ENCODE results near the gene IKZF1.
A peak's percentile ranks its signal among the peaks of the same experiment; 100 is the strongest.

IKZF1 gene

DNA sequence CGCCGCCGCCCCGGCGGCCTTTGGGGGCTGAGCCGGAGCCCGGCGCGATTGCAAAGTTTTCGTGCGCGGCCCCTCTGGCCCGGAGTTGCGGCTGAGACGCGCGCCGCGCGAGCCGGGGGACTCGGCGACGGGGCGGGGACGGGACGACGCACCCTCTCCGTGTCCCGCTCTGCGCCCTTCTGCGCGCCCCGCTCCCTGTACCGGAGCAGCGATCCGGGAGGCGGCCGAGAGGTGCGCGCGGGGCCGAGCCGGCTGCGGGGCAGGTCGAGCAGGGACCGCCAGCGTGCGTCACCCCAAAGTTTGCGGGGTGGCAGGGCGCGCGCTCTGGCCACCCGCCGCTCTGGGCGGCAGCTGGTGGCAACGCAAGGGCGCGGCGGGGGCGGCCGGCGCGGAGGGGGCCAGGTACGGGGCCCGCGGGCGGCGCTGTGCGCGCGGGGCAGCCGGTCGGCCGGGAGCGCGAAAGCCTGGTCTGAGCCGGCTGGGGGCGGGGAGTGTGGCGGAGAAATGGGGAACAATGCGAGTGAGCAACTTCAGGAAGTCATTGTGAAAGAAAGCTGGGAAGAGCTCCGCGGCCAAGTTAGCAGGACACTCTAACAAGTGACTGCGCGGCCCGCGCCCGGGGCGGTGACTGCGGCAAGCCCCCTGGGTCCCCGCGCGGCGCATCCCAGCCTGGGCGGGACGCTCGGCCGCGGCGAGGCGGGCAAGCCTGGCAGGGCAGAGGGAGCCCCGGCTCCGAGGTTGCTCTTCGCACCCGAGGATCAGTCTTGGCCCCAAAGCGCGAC lies at the start of gene IKZF1:
TSS of gene IKZF1 (plus strand) at position 588 of the 782 bp plus-strand sequence. CDS start 14,346 bp downstream, outside the sequence.
- peak; percentile 89 for DNase-seq

DNA sequence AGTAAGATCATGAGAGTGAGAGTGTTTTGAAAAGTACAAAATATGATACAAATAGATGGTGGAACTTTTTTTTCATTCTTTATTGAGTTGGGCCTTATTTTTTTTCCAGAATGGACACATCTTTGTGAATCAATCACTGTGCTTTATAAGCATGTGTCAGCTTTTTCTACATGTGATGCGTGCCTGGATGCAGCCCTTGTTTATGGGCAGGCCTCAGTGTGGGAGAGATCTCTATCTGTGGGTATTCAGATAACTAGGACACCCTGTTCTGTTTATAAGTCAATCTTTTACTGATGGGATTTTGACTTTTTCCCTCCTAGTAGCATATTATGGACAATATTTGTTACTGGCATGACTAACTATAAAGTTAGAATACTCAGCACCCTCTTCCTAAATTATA lies 42.9 kb upstream of the IKZF1 start:
- no peak for DNase-seq

DNA sequence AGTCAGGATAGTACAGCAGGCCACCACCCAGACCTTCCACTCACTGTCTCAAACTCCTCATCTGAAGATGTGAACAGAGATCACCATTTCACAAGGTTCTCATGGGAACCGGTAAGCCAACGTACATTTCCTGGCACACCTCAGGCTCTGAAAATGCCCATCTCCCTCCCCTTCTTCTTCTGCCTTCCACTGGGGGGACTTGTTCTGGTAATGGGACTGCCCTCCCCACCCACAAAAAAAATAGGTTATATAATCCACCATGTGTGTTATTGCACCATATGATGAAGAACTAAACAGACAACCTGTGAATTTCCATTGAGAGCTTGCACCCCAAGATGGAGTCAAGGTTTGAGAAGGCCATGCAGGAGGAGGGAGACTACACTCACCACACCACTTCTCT lies 42.1 kb upstream of the IKZF1 start:
- DNase-seq = no peak

DNA sequence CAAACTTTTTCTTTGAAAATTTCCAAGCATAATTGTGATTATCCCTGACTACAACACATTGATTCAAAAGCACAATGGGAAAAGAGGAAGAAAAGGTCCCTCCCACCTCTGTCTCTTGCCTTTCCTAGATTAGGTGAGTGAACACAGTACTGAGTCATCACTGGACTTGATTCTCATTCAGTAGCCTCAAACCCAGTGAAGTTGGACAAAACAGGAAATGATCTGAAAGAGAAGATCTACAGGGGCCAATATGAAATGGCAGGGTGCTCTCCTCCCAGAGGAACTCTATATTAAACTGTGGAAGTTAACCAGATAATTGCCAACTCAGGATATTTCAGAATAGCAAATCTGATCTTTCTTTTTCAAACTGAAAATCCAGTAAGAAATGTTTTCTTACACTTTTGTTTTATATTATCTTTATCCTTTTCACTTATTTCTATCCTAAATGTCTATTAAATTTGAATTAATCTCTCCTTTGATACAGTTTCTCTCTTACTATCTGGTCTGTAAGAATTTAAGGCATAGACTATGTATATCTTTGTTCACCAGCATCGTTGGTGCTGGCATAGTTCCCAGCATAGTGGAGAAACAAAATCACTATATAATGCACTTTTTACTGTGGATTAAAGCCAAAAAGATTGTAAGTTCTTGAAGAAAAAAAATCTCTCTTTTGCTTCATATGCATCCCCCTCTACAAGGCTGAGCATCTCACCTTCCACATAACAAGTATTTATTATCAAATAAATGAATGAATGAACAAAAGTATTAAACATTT lies 41.4 kb upstream of the IKZF1 start:
- peak; percentile 81 for DNase-seq

DNA sequence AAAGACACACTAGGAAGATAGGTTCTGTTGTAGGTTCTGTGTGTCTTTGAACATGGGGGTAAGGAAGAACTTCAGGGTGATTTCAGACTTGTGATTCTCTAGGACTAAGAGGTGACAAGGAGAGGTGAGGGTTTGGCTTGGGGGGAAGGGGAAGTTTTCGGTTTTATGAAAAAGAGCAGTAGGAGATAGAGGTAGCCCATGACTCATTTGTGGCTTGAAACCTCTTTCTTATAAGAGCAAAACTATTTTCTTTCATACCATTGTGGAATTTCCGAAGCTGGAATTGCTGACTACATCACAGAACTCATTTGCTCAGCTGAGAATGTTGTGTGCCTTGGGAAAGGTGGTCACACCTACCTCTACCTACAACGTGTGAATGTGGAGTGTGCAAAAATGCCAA lies 39.6 kb upstream of the IKZF1 start:
- DNase-seq = peak; percentile 28

DNA sequence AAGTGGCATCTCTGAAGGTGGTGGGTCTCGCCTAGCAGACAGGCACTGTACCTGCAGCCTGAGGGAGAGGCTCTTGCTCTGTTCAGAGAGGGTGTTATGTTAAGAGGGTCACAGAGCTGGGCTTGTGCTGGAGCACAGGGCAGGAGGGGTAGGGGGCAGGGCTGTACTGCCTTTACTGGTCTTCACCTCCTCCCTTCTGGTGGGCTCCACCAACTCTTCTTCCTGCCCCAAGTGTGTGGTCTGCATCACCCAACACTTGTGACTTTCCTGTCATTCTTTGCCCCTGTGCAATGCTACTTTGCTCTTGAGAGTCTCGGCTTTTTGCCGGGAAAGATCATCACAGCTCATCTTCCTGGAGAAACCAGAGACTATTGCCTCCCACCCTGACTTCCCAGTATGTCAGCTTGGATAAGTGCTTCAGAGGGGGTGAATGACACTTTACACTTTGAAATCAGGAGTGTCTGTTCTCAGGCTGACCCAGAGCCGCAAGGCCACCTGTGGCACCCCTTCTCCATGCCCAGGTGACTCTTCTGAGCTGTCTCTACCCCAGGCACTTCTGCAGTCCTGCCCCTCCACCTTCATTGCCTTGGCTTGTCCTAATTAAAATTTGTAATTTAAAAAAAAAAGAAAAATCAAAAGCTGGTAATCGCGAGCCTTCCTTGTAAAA lies 38.4 kb upstream of the IKZF1 start:
- no peak for DNase-seq

DNA sequence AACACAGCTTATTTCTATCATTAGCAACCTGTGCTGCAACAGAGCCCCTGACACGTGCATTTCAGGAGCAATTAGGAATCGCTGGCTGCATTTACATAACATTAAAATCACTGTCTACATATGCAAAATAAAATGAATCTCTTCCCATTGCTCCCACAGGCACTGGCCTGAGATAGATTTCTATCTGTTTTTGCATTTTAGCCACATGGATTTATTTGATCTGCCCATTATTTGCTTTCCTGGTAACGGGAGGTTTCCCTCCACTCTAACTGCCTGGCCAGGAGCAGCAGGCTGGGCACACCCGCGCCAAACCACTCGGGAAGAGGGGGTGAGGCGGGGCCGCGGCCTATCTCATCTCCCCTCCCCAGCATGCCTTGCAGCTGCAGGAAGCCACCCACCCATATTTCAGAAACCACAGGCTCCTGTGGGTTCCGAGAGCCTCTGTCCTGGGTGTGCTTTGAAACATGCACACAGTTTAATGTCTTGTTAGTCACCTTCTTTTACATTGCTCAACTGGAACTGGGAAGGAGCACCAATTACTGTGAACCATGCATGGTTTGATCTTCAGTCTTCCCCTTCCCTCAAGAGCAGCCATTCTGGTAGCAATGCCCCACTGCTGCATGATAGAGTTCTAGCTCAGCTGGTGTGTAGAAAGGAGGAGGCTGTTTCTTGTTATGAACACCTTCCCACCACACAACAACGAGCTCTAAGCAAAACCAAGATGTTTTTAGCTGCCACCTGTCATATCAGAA lies 37.7 kb upstream of the IKZF1 start:
- peak; percentile 98 for DNase-seq

DNA sequence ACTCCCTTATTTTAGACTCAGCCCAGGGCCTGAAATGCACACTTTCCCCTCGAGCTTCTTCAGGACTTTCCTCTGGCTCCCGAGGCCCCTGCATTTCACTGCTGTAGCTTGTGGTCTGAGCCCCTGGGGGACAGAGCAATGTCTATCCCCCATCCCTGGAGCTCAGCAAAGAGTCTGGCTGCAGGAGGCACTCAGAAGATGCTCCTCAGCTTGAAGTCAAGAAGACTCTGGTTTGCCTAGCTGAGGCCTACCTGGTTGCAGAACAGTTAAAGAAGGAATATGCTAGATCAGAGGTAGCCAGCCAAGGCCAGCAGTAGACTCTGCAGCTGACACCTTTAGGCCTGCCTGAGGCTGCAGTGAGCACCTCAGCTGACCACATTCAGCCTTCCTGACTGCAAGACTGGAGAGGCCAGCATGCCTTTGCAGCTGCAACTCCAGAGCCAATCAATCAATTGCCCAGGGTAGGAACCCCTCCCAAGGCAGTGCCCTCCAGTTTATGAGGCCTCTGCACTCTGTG lies 36.9 kb upstream of the IKZF1 start:
- no peak for DNase-seq

DNA sequence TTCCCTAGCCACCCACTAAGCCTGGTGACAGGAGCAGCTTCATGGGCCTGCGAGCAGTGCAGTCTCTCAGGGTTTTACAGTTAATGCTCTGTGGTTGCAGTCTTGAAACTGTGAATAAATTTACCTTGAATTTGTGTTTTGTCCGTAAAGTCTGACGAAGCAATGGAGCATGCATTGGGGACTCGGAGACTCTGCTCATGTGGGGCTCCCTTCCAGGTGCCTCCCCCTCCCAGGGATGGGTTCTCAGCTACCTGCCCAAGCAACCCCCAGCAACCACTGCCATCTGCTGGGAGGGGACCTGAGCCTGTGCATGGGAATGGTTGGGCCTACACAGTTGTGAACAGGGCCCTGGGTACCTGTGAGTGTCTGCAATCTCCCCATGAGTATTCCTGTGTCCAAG lies 36.3 kb upstream of the IKZF1 start:
- no peak for DNase-seq

DNA sequence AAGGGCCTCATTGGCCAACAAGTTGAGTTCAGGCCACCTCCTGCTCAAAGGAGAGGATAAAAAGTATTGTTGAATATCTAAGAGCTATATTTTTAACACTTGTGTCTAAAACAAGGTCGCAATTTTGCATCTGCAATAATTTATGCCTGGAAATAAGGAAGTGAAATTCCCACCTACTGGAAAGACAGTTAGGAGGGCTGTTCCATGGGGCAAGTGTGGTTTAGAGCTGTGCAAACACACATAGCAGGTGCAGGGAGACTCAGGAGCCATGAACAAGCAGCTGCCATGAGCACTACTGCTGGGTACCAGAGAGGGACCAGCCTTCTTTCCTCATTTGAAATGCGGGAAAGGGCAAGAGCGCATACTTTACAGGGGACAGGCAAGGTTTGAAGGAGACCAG lies 35.5 kb upstream of the IKZF1 start:
- DNase-seq = peak; percentile 96

DNA sequence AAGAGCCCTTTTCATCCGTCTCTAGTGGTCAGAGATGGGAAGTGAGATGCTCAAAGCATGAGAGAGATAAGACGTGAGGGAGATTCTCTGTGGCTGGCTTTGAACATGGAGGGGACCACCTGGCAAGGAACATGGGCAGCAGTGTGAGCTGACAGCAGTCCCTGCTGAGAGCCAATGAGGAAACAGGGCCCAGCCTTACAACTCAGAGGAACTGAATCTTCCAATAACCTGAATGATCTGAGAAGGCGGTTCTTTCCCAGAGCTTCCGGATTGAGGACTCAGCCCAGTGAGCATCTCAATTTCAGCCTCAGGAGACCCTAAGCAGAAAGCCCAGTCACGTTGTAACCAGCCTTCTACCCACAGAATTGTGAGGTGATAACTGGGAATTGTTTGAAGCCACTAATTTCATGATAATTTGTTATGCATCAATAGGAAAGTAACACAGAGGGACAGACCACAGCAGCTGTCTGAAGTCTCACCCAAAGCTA lies 33.9 kb upstream of the IKZF1 start:
- peak; percentile 20 for DNase-seq

DNA sequence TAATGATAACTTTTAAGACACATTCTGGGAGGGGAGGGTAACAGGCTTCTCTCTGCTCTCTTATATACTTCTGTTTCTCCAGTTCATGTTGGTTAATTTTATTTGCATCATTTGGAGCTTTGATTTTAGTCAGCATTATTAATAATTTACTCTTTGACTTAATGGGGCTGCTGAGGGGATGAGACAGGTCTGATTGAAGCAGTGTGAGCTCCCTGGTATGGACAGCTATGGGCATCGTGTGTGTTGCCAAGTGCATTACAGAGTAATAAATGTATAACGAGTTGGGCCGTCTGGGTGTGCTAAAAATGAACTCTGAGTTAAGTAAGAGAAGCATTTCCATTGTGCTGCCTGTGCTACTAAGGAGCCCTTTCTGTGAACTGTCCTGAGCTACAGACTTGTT lies 31.7 kb upstream of the IKZF1 start:
- no peak for DNase-seq

DNA sequence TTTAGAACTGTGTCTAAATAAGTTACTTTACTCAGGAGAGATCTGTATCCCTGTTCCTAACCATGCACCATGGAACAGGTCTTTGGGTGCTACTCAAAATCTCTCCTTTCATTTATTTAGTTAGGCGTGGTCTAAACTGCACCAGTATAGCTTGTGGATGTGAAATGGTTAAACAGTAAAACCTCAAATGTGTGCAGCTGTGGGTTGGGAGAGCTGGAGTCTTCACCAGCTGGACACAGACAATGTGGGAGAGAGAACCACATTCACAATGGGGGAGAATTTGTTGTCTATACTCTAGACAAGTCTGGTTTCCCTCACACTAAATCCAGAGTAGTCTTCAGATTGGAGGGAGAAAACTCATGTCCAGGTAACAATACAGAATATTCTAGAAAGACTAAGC lies 31.2 kb upstream of the IKZF1 start:
- peak; percentile 75 for DNase-seq

DNA sequence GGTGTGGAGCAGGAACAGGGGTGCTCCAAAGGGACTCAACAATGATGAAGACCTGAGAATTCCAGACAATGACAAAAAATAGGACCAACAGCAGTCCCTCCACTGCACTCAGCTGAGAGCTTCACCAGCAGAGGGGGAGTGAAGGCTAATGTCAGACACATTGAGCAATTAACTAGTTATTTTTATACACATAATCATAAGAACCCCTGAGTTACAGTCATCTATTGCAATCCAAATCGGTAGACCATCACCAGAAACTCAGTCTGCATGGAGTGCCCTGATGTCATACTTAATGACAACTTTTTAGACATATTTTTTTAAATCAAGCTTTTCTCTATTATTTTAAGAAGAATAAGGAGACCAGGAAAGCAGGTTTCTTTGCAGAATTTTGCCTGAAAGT lies 30.6 kb upstream of the IKZF1 start:
- peak; percentile 36 for DNase-seq

DNA sequence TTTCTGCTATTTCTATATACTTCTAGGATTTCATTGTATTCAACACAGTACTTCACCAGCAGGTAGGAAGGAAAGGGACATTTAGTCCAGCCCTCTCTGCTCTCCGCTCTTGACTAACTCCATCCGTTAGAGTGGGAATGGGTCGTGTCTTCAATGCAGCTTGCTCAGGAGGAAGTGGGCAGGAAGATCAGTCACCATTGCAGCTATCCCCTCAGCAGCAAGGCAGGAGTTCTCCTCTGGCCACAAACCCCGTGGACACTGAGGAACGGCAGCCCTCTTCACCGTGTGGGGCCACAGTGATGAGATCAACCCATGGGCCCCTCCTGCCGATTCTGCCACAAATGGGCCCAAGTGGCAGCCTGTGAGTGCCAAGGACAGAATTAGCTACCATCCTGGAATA lies 30.2 kb upstream of the IKZF1 start:
- peak; percentile 65 for DNase-seq

DNA sequence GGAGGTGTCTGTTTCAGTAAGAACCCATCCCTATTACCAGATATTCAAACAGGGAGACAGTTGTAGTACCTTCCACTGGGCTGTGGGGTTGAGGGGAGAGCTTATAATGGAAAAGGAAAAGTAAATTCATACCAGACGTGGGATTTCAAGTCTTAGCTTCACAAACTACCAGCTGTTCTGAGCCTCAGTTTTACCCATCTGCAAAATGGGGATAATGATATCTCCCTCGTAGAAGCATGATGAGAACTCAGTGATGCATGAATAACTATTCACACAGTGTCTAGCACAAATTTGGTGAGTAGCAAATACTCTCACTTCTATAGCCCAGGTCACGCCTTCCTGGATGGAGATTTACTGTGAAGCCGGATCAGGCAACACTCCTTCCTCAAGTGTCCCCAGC lies 29.1 kb upstream of the IKZF1 start:
- DNase-seq = no peak

DNA sequence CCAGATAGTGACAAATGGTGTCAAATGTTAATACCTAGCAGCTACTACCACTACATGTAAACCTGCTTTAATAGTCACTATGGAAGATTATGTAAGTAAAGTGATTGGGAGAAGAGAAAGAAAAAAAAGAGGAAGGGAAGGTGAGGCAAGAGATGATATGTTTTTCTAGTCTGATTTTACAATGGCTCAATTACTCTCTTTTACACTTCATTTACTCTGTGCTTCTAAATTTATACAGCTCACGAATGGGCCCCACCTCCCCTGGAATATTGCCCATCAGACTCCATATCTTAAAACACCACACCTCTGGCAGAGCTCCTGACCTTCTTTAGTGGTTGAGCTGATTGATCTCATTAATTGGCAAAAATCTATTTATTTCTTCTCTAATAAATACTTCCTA lies 28.0 kb upstream of the IKZF1 start:
- DNase-seq = peak; percentile 75

DNA sequence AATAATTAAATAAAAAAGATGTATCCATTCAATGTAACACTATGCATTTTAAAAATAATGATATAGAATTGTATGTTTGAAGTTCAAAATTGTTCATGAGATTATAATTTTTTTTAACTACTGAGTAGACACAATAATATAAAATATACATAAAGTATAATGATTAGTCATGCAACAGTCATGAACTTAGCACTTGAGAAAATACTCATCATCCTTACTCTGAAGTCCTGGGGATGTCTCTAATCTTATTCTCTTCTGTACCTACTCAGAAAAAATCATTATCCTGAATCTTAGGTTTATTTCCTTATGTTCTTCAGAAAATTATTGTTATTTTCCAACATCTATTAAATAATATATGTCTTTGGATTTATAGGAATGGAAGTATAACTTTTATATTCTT lies 26.4 kb upstream of the IKZF1 start:
- DNase-seq = no peak

DNA sequence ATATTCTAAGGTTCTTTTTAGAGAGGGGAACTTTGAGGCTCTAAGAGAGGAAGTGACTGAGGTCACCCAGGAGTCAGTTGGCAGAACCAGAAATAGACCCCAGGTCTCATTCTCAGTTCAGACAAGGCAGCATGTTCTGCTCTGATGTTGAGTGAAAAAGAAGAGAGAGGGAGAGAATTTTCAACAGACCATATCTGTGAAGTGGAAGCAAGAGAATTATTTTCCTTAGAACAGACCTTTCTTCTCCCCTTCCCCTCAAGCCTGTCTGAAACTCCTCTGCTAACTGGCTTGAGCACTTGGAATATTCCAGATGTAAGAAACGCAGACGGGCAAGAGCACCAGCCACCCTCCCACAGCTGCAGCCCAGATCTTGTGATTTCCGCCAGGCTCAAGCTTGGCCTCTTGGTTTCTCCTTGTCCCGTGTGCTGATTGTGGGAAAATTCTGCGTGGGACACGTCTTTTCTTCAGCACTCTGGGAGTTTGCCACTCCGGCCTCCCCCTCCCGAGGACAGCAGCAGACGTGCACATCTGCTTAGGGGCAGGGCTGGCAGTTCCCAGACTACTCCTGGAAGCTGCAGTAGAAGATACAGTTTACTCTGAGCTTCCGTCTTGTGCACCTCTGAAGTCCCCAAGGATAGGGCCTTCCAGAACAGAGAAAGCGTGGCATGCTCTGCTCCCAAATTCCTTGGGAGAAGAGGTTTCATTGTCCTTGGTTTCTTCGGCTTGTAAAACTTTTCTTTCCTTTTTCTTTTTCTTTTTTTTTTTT lies 22.7 kb upstream of the IKZF1 start:
- peak; percentile 85 for DNase-seq

DNA sequence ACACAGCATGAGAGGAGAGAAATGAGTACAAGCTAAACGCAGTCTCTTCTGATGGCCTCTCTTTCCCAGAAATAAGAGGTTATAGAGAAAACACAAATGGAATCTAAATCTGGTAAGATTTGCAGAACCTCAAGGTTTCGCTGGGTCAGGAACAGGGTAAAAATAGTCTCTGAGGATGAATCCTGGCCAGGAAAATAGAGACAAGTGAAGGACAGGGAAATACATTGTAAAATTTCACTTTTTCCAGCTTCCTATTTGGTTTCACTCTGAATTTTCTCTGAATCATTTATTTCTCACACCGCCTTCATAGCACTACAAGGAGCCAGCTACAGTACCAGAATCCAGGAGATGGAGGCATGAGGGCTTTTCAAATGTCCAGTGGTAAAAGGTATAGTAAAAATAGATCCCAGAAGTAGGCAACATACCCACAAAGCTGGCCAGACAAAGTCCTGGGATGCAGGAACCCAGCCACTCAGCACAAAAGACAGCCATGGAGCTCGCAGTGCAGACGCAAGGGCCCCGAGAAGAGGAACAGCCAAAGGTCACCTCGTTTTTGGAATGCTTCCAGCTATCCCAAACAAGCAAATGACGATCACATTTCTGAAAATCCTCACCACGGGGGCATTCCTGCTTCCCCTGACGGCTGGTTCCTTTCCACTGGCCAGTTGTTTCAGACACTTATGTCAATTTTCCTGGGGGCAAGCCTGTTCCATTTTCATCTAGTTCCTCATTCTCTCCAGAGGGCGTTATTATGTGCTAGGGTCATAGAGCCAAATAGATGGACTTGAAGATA lies 21.5 kb upstream of the IKZF1 start:
- peak; percentile 45 for DNase-seq

DNA sequence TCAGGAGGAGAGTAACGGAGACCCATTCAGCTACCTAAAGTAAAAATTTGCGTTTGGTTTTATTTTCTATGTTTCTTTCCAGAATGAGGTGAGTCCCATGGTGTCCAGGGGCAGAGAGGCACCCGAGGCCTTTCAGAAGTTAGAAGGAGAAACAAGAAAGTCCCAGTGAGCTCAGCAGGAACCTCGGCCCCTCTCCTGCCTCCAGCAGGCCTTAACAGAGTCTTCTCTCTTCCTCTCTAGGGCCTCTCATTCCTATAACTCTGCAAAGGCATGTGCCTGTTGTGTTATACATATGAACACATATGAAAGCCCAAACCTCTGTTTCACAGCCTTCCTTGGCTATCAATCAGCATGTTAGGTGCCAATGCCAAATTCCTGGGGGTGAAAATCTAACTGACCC lies 20.8 kb upstream of the IKZF1 start:
- no peak for DNase-seq

Measured in MV-4-11 (cell line).